ENCODE data around the gene DIP2C.
"Not testable (repeated sequence)": the region's sequence is repeated elsewhere in the genome, so short reads cannot be mapped to it uniquely, and the experiment has no call there.

Gene DIP2C

DNA sequence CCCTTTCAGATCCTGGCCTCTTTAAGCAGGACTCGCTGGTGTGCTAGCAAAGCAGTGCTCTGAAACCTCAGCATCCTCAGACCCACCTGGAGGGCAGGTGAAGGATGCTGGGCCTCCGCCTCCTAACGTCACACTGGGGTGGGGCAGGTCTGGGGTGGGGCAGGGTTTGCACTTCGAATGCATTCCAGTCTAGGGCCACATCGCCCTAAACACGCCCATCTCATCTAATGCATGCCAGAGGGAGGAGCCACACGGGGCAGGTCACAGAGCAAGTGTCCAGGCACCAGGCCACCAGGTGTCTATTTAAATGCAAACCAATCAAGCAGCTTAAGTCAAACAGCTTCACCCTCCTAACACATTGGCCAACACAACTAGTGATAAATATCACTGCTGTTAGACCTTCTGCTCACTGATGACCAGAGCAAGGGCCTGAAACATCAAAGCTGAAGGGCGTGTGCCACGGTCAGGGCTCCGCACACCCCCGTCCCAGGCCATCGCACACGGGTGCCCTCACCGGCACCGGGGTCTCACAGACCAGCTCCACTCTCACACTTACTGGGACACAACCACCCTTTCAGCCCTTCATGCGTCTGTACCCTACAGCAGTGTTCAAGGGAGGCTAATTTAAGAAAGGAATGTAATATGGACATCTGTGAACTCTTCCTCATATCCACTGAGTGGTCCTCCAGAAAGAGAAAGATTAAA is 47.1 kb downstream of the DIP2C start:
- DNase-seq (ENCODE audit: low read depth in 2 of 3, low spot score in 2 of 3), result no peak

- DNase-seq (ENCODE audit: low read depth in 2 of 3, low spot score in 2 of 3), result no peak
These were observed 48.1 kb downstream of the DIP2C start for GRCh38 chr10:641149-642010.

- no peak for DNase-seq (ENCODE audit: low read depth in 2 of 3, low spot score in 2 of 3)
These were observed 48.8 kb downstream of the DIP2C start for GRCh38 chr10:640673-641045.

DNA sequence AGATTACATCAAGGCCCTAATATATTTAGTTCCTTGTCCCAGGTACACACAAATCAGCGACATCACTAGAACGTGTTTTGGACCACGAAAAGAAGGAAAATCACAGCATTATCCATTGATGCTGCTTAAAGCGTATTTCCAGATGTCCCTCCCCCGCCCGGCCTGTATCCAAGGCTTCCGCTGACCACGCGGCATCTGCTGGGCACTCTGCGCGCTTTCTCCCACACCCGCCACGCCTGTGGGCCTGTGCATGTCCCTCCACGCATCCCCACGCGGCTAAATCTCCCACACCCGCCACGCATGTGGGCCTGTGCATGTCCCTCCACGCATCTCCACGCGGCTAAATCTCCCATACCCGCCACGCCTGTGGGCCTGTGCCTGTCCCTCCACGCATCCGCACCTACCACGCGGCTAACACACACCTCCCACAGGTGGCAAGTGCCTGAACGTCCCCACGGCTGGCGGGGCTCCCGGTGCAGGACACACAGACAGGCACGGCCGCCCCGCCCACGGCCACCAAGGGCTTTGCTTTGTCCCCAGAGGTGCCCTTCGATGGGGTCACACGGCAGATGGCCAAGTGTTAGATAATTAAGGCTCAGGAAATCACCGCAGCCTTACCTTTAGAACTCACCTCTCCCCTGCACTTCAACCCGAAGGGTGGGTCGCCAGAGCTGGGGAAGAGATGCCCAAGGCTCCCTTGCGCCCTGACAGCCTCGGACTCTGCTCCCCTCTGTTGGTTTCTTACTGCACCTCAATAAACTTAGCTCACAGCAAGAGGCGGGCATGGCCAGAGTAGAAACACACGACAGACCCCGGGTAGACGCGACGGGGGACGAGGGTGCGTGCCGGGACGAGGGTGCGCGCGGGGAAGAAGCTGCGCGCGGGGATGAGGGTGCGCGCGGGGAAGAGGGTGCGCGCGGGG is 49.5 kb downstream of the DIP2C start:
- DNase-seq (ENCODE audit: low read depth in 2 of 3, low spot score in 2 of 3), result no peak

DNA sequence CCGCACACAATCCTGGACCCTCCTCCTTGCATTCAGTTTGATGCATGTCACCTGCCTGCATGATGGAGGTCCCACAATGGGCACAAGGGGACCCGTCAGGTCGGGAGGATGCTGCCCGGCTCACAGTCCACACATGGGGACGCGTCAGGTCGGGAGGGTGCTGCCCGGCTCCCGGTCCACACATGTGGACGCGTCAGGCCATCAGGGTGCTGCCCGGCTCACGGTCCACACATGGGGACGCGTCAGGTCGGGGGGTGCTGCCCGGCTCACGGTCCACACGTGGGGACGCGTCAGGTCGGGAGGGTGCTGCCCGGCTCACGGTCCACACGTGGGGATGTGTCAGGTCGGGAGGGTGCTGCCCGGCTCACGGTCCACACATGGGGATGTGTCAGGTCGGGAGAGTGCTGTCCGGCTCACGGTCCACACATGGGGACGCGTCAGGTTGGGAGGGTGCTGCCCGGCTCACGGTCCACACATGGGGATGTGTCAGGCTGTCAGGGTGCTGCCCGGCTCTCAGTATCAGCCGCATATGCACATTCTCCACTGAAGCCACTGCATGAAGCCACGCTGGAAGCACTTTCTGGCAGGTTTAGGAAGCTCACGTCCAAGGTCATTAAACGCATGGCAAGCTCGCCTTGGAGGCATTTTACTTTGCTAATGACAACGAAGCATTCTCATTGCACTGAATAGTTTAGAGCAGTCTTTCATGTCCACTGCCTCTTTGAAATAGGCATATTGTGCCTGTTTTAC is 50.3 kb downstream of the DIP2C start:
- no peak for DNase-seq (ENCODE audit: low read depth in 2 of 3, low spot score in 2 of 3)

GRCh38 chr10:637771-638195 is 51.7 kb downstream of the DIP2C start:
- no peak for DNase-seq (ENCODE audit: low read depth in 2 of 3, low spot score in 2 of 3)

DNA sequence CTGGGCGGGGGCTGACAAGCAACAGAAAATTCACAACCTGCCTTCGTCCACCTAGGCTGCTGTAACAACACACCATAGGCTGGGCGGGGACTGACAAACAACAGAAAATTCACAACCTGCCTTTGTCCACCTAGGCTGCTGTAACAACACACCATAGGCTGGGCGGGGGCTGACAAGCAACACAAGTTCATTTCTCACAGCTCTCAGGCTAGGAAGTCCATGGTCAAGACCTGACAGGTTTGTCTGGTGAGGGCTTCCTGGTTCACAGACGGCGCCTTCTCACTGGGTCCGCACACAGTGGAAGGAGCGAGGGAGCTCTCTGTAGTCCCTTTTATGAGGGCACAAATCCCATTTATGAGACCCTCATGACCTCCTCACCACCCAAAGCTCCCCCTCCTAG is 52.2 kb downstream of the DIP2C start:
- no peak for DNase-seq (ENCODE audit: low read depth in 2 of 3, low spot score in 2 of 3)

DNA sequence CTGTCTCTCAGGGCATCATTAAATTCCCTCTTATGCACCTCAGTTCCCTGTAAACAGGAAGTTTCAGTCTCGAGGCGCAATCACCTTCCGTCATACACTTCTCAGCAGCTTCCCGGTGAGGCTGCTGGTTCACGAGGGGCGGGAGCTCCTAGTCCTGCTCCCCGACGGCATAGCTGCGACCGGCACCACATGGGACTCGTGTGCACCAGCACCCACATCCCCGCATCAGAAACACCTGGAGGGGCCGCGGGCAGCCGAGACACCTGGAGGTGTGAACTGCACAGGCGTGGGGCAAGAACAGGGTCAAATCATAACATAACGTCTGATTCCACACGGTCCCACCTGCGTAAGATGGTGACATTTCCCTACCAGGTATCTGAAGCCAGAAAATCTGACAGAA is 52.7 kb downstream of the DIP2C start:
- no peak for DNase-seq (ENCODE audit: low read depth in 2 of 3, low spot score in 2 of 3)

DNA sequence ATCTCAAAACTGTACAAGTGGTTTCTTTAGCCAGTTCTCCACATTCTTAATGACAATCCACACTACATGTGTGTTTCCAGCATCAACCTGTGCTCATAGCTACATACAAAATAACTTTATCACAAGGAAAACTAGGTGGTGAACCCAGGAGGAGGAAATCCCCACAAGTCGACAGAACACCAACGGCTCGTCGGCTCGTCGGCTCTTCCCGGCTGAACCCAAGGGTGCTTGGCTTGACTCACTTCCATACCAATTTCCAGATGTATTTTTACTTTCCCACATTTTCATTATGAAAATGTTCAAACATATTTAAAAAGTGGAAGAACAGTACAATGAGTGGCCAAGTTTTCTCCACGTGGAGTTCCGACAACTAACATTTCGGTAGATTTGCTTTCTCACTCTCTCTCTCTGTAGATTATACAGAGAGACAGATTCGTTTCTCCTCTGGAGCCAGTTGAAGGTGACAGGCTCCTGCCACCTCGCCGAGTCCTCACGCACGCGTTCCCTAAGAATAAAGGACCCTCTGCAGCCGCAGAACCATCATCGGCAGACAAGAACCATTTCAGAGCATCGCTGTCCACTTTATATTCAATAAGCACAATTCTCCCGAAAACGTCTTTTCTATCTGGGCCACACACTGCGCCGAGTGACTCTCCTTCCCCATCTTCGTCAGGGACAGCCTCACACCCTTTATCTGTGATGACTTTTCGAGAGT is 53.3 kb downstream of the DIP2C start:
- no peak for DNase-seq (ENCODE audit: low read depth in 2 of 3, low spot score in 2 of 3)

DNA sequence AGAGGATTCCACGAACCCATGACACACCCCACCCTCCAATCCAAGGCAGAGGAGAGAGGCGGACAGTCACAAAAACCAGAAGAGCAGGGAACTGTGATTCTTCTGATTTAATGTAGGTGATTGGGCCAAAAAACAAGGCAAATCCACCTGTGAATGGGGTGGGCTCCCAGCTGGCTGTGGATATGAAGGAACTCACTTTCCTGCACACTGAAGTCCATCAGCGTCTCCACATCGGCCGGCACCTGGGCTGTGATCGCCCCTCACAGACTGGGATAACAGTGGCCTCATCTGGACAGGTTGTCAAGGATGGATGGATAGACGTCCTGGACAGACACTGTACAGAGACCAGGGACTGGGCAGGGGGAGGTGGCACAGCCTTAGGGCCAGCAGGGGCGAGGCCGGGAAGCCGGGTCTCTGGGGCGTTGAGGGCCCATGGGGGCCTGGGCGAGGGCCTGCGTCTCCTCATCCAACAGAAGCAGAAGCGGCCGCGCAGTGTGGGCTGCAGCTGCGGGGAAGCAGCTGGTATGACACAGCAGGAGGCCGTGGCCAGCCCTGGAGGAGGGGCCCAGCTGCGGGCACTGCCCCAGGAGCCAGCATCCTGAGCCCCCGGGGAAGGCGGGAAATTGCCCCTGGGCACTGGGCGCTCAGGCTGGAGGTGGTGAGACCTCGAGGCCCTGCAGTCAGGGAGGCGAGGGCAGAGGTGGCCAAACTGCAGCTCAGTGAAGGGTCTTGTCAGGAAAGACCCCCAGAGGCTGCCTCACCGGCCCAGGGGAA is 54.2 kb downstream of the DIP2C start:
- DNase-seq (ENCODE audit: low read depth in 2 of 3, low spot score in 2 of 3), result no peak

- DNase-seq (ENCODE audit: low read depth in 2 of 3, low spot score in 2 of 3), result no peak
These were observed 55.2 kb downstream of the DIP2C start for GRCh38 chr10:634256-634655.

DNA sequence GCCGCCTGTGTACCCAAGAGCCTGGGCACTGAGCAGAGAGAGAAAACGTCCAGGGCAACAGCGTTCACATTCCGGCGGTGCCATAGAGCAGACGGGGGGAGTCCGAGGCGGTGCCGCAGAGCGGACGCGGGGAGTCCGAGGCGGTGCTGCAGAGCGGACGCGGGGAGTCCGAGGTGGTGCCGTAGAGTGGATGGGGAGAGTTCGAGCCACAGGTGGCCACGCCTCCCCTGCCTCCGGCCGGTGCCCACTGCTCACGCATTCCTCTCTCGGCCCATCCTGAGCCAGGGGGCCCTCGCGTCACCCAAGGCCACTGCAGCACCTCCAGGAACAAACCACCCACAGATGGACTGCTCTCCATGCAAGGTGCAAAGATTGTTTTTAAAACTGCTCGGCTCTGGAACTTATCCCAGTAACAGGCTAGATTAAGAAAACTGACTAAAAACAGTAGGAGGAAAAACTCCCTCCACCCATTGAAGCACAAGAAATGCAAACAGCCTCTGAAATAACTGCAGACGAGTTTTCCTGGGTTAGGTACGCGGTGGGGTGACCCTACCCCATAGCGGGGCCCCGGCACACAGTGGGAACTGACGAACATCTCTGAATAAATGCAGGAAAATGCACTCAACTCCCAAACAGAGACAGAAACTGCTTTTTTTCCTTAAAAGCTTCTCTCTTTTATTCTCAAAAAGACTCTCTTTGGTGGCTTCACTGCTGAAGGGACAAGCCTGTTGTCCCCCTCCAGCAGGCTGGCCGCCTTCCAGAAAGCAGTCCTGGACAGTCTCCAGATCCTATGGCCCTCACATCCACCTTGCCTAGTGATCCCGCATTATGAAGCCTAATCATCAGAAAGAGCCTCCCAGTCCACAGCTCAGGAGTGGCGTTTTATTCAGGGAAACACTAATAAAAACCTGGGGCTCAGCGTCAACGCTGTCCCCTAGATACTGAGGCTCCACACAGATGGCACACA is 55.9 kb downstream of the DIP2C start:
- DNase-seq (ENCODE audit: low read depth in 2 of 3, low spot score in 2 of 3), result no peak

DNA sequence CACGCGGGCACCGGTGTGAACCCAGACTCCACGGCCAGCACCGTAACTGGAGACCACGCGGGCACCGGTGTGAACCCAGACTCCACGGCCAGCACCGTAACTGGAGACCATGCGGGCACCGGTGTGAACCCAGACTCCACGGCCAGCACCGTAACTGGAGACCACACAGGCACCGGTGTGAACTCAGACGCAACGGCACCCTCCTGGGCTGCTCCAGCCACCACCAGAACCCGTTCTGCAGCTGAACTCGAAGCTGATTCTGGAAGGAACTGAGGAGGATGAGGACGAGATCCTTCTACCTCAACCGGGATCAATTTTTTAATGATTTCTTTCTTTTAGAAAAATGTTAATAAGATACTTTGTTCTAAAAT is 56.7 kb downstream of the DIP2C start:
- DNase-seq (ENCODE audit: low read depth in 2 of 3, low spot score in 2 of 3), result not testable (repeated sequence)

DNA sequence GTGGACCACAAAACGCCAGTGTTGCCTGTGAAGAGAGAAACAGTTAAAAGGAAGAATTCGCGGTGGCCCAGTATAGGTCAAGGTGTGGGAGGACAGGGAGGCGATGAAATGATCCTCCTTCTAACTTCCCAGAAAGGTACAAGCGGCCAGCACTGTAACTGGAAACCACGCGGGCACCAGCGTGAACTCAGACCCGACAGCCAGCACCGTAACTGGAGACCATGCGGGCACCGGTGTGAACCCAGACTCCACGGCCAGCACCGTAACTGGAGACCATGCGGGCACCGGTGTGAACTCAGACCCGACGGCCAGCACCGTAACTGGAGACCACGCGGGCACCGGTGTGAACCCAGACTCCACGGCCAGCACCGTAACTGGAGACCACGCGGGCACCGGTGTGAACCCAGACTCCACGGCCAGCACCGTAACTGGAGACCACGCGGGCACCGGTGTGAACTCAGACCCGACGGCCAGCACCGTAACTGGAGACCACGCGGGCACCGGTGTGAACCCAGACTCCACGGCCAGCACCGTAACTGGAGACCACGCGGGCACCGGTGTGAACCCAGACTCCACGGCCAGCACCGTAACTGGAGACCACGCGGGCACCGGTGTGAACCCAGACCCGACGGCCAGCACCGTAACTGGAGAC is 57.2 kb downstream of the DIP2C start:
- DNase-seq (ENCODE audit: low read depth in 2 of 3, low spot score in 2 of 3), result not testable (repeated sequence)

DNA sequence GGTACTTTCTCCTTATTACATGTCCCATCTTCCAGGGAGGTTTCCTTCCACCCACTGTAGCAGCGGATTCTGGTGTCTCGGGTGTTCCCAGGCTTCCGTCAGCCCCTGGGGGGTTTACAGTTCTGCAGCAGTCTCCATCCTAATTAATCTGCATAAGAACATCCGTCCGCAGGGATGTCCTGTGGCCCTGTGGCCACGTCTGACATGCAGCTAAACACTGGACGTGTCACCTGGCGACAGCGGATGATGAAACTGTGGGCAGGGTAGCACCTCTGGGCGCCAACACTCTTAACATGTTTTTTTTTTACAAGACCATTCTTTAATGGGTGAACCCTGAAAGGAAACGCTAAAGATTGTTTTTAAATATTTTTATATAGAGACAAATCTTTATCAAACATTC is 58.2 kb downstream of the DIP2C start:
- no peak for DNase-seq (ENCODE audit: low read depth in 2 of 3, low spot score in 2 of 3)

DNA sequence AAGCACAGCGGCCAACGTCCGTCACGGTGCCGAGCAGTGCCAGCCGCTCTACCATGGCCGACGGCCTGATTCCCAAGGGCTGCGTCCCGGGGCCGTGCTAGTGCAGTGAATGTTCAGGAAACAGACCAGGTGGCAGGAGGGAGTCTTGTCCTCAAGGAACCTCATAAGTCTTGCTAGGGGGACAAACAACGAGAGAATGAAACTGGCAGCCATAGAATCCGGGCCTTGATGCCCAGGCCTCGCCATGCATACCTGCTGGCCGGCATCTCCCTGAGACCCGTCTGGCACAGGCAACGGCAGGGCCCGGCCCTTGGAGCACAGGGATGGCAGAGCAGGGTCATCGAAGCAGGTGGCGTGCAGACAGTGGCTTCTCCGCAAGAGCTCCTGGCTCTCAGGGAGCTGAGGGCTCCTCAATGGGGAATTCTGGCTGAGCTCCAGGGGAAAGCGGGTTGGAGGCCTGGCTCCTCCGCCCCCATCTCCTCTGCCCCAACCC is 58.8 kb downstream of the DIP2C start:
- no peak for DNase-seq (ENCODE audit: low read depth in 2 of 3, low spot score in 2 of 3)

GRCh38 chr10:629186-629998 is 60.1 kb downstream of the DIP2C start:
- DNase-seq (ENCODE audit: low read depth in 2 of 3, low spot score in 2 of 3), result no peak
